GM23248 (cell line): Measurements from ENCODE around the gene FOXQ1. TPM values are rescaled to one million over a fixed set of nuclear protein-coding genes. Genes with fewer than 3 reads are reported as not detected.

Experiments
- DNase-seq: peaks from one replicate; pipeline ENCODE4 v3.0.0-alpha.2; 2015
- H2AFZ ChIP-seq: fragments of 200-600 bp; sonication (generic); 2 replicates; pipeline ENCODE4 v1.6.1; 2016; ENCODE audit warnings: antibody characterized with exemption
- H3F3A ChIP-seq: fragments of 200-600 bp; sonication (generic); 2 replicates; pipeline ENCODE4 v1.6.1; 2016; ENCODE audit warnings: mild to moderate bottlenecking, antibody characterized with exemption, mixed run types; ENCODE audit not compliant: insufficient read depth
- H3K27ac ChIP-seq: fragments of 200-600 bp; sonication (generic); 2 replicates; pipeline ENCODE4 v1.5.1; 2016; ENCODE audit warnings: mild to moderate bottlenecking
- H3K27me3 ChIP-seq: fragments of 200-600 bp; sonication (generic); replicated peaks from 2 replicates; pipeline ENCODE4 v1.6.1; 2016; ENCODE audit warnings: mild to moderate bottlenecking; ENCODE audit not compliant: insufficient read depth
- H3K36me3 ChIP-seq: fragments of 200-600 bp; sonication (generic); 2 replicates; pipeline ENCODE4 v1.6.1; 2016; ENCODE audit warnings: low read depth, mild to moderate bottlenecking
- H3K4me1 ChIP-seq: fragments of 200-600 bp; sonication (generic); 2 replicates; pipeline ENCODE4 v1.6.1; 2016; ENCODE audit warnings: mild to moderate bottlenecking; ENCODE audit not compliant: insufficient read depth
- H3K4me2 ChIP-seq: fragments of 200-600 bp; sonication (generic); one replicate; pipeline ENCODE4 v1.6.1; 2016; ENCODE audit warnings: mild to moderate bottlenecking; ENCODE audit not compliant: unreplicated experiment
- H3K4me3 ChIP-seq: fragments of 200-600 bp; sonication (generic); 2 replicates; pipeline ENCODE4 v1.5.1; 2016; ENCODE audit warnings: mild to moderate bottlenecking
- H3K79me2 ChIP-seq: fragments of 200-600 bp; sonication (generic); 2 replicates; pipeline ENCODE4 v1.6.1; 2016; ENCODE audit warnings: mild to moderate bottlenecking; ENCODE audit not compliant: insufficient read depth
- H3K9ac ChIP-seq: fragments of 200-600 bp; sonication (generic); 2 replicates; pipeline ENCODE4 v1.6.1; 2016; ENCODE audit warnings: mild to moderate bottlenecking
- H3K9me2 ChIP-seq: fragments of 200-600 bp; sonication (generic); 2 replicates; pipeline ENCODE4 v1.6.1; 2016; ENCODE audit warnings: mixed run types, mild to moderate bottlenecking, moderate library complexity; ENCODE audit not compliant: insufficient read depth
- H3K9me3 ChIP-seq: fragments of 200-600 bp; sonication (generic); one replicate; pipeline ENCODE4 v1.6.1; 2017; ENCODE audit warnings: low read depth
- H4K20me1 ChIP-seq: fragments of 200-600 bp; sonication (generic); 2 replicates; pipeline ENCODE4 v1.6.0; 2016; ENCODE audit not compliant: insufficient read depth
- EZH2 ChIP-seq: fragments of 200-600 bp; sonication (generic); IDR thresholded peaks from 2 replicates; pipeline ENCODE4 v1.6.1; 2018; ENCODE audit warnings: antibody characterized with exemption, mild to moderate bottlenecking; ENCODE audit not compliant: insufficient read depth, poor library complexity, severe bottlenecking
- EZH2phosphoT487 ChIP-seq: fragments of 200-600 bp; sonication (generic); IDR thresholded peaks from 2 replicates; pipeline ENCODE4 v1.6.1; 2018; ENCODE audit warnings: antibody characterized with exemption, moderate library complexity, mild to moderate bottlenecking, low read depth; ENCODE audit not compliant: insufficient read depth
- WGBS, 2 experiments: methylation state at CpG; one replicate each; pipeline ENCODE4 v1.1.6; 2015 to 2017; ENCODE audit warnings: low lambda C conversion rate in 2 of 2, low coverage in 1 of 2; ENCODE audit errors: missing lambda C conversion rate in 2 of 2; 5-methylcytosine and 5-hydroxymethylcytosine counted together
- in situ Hi-C: fragments of 300-500 bp; cut with MboI; formaldehyde crosslinking; loops from 2 replicates; pipeline ENCODE4 v1.15.0; 2020
- polyA plus RNA-seq: library from polyadenylated mRNA; unstranded; fragments of >200 nt; fragmentation: Nextera tagmentation; extraction: Ambion mirVana; gene quantifications from 2 replicates; pipeline ENCODE4 v1.2.1, GENCODE V29; 2016
- total RNA-seq: library from RNA; depleted of rRNA; stranded (reverse); fragments of >200 nt; shearing (Covaris generic); gene quantifications from 2 replicates; pipeline ENCODE4 v1.2.3, GENCODE V29; 2014

FOXQ1 gene
- total and polyA plus RNA-seq, 2 experiments from 2014 or later, result under 0.01 TPM; not detected in 1

DNA sequence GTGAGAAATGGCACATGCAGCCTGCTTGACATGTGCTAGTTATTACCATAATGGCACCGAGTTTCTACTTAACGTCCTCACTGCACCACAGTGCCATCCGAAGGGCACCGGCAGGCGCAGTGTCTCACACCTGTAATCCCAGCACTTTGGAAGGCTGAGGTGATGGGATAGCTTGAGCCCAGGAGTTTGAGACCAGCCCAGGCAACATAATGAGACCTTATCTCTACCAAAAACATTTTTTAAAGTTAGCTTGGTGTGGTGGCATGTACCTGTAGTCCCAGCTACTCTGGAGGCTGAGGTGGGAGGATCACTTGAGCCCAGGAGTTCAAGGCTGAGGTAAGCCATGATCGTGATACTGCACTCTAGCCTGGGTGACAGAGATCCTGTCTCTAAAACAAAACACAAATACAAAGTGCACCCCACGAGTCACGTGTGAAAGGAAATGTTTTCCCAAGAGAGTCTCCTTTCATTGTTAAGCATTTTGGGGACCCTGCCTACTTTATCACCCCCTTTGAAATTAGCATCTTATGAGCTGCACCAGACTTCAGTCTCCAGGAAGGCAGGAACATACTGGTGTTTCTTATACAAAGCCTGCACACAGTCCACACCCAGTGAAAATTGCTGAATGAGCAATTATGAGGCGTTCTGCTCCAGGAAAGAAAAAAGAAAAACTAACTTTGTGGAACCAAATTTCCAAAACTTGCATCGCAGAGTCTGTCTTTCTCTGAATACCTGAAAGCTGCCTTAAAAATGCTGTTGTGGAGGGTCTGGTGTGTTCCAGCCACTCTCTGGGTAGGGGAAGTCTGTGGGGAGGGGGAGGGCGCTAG lies 47.1 kb upstream of the FOXQ1 start:
- Histone ChIP-seq H2AFZ (no peak overlapping the region), H3F3A (no peaks in the 10 kb centered on the region), H3K9me2 (no peaks in the 10 kb centered on the region), H3K9ac (no peak overlapping the region), H3K27ac (no peak overlapping the region), H3K4me3 (no peak overlapping the region), H3K4me1 (no peaks in the 10 kb centered on the region), H3K27me3 (no peaks in the 10 kb centered on the region), H3K4me2 (no peak overlapping the region), H3K79me2 (no peaks in the 10 kb centered on the region), H3K9me3 (no peaks in the 10 kb centered on the region), H4K20me1 (no peaks in the 10 kb centered on the region), H3K36me3 (no peaks in the 10 kb centered on the region)
- TF ChIP-seq EZH2 (no peak), EZH2phosphoT487 (no peak)
- WGBS, 2 experiments, result 70 to 76% methylated on average over 11 of the region's 11 CpGs
- DNase-seq, result no peak
- in situ Hi-C loops, result no loop called here

DNA sequence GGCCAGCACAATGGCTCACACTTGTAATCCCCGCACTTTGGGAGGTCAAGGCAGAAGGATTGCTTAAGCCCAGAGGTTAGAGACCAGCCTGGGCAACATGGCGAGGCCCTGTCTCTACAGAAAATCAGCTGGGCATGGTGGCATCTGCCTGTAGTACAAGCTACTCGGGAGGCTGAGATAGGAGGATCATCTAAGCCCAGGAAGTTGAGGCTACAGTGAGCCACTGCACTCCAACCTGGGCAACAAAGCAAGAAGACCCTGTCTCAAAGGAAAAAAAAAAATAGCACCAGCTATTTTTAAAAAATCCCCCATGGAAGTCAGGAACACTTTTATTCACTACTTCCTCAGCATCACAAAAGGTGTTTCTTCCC lies 45.2 kb upstream of the FOXQ1 start:
- no peak for DNase-seq
- Histone ChIP-seq H3F3A (no peaks in the 10 kb centered on the region), H3K27ac (no peak overlapping the region), H4K20me1 (no peaks in the 10 kb centered on the region), H3K4me1 (no peaks in the 10 kb centered on the region), H3K9ac (no peak overlapping the region), H3K9me2 (no peaks in the 10 kb centered on the region), H3K27me3 (no peaks in the 10 kb centered on the region), H3K4me3 (no peak overlapping the region), H3K79me2 (no peaks in the 10 kb centered on the region), H2AFZ (no peak overlapping the region), H3K4me2 (no peak overlapping the region), H3K9me3 (no peaks in the 10 kb centered on the region), H3K36me3 (no peaks in the 10 kb centered on the region)
- 92 to 96% methylated on average over 3 of the region's 3 CpGs for WGBS, 2 experiments
- no peak for TF ChIP-seq EZH2
- no peak for TF ChIP-seq EZH2phosphoT487
- in situ Hi-C loops, result no loop called here

DNA sequence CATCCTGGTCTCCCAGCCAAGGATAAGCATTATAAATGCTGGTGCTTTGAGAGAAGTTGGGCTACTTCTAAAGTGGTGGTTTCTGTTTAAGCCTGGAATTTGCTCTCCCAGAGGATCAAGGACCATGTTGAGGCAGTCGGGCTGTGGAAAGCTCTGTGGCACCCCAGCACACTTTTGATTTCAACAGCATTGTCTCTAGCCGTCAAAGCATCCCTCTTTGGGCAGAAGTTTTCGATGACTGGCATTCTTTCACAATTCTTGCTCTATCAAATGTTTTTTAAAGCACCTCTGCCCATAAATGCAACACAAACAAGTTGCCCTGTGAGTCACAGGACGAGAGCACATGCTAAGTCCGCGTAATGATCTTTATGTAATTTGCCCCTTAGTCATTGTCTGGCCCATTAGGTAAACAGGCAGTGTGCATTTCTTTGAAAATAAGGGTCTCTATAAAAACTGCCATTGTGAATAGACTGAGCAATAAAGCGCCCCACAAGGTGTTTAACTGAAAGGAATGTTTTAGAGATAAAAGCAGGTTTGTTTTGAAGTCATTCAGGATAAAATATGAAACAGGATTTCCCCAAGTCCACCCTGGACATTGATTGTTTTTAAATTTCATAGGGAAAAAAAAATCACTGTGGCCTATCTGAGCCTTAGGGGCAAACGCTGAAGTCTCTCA lies 44.7 kb upstream of the FOXQ1 start:
- H3K9me2 ChIP-seq, result no peaks in the 10 kb centered on the region
- H4K20me1 ChIP-seq, result no peaks in the 10 kb centered on the region
- no peaks in the 10 kb centered on the region for H3K79me2 ChIP-seq
- WGBS, 2 experiments, result 74 to 79% methylated on average over 8 of the region's 8 CpGs
- peak; percentile 40 for DNase-seq
- H3K36me3 ChIP-seq, result no peaks in the 10 kb centered on the region
- H2AFZ ChIP-seq, result no peak overlapping the region
- TF ChIP-seq EZH2phosphoT487 (no peak), EZH2 (no peak)
- H3K4me2 ChIP-seq, result no peak overlapping the region
- H3K9ac ChIP-seq, result no peak overlapping the region
- no peak overlapping the region for H3K27ac ChIP-seq
- in situ Hi-C loops, result no loop called here
- H3K4me3 ChIP-seq, result no peak overlapping the region
- no peaks in the 10 kb centered on the region for H3F3A ChIP-seq
- H3K9me3 ChIP-seq, result no peaks in the 10 kb centered on the region
- no peaks in the 10 kb centered on the region for H3K27me3 ChIP-seq
- H3K4me1 ChIP-seq, result no peaks in the 10 kb centered on the region

DNA sequence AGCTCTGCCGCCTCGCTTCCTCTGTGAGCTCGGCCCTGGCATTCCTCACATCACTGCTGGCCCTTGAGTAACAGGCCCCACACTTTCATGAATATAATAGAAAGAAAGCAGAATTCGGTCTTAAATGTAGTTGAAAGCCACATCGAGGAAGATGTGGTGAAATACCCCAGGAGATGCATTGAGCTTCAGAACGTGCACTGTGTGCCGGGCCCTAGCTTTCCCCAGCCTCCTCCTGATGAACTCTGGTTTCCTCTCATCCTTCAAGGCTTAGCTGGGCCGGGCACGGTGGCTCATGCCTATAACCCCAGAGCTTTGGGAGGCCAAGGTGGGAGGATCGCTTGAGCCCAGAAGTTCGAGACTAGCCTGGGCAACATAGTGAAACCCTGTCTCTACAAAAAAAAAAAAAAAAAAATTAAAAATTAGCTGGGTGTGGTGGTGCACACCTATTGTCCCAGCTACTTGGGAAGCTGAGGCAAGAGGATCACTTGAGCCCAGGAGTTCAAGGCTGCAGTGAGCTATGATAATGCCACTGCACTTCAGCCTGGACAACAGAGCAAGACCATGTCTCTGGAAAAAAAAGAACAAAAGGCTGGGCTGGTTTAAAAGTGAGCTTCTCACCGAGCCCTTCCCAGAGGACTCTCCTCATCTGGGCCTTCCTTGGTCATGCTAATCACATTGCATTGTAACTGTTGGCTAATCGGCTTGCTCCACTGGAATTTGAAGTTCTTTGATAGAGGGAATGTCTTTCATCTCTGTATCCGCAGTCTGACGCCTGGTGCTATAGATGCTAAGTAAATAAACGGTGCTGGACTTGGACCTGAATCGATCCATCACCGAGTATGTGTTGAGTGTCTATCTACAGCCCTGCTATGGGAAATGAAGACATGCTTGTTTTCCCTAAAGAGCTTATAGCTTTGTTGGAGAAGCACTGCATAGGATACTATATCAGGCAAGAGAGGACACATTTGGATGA lies 43.8 kb upstream of the FOXQ1 start:
- Histone ChIP-seq H3K4me3 (no peak overlapping the region), H3K4me2 (no peak overlapping the region), H2AFZ (no peak overlapping the region), H3K36me3 (no peaks in the 10 kb centered on the region), H3K9me2 (no peaks in the 10 kb centered on the region), H3F3A (no peaks in the 10 kb centered on the region), H4K20me1 (no peaks in the 10 kb centered on the region), H3K27me3 (no peaks in the 10 kb centered on the region), H3K79me2 (no peaks in the 10 kb centered on the region), H3K9ac (no peak overlapping the region), H3K4me1 (no peaks in the 10 kb centered on the region), H3K9me3 (no peaks in the 10 kb centered on the region), H3K27ac (no peak overlapping the region)
- DNase-seq, result no peak
- in situ Hi-C loops, result no loop called here
- no peak for TF ChIP-seq EZH2
- no peak for TF ChIP-seq EZH2phosphoT487
- 81 to 85% methylated on average over 18 of the region's 18 CpGs for WGBS, 2 experiments
